ENCODE results near the gene WWOX.

The WWOX gene

DNA sequence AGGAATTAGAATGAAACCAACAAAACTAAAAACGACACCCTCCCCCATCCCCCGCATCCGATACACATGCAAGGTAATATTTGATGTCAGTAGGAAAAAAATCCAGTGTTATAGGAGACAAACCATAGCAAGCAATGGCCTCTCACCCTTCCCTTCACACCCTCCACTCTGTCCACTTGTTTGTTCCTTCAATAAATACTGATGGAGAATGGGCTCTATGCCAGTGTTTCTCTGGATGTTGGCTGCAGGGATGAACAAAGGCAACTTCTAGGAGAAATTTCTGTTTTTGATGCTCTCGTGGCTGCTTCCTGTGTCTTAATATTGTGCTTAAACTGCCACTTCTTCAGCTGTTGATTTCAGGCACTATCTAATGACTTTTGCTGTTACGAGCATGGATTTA lies 98.8 kb downstream of the WWOX start:
- DNase-seq: no peak

DNA sequence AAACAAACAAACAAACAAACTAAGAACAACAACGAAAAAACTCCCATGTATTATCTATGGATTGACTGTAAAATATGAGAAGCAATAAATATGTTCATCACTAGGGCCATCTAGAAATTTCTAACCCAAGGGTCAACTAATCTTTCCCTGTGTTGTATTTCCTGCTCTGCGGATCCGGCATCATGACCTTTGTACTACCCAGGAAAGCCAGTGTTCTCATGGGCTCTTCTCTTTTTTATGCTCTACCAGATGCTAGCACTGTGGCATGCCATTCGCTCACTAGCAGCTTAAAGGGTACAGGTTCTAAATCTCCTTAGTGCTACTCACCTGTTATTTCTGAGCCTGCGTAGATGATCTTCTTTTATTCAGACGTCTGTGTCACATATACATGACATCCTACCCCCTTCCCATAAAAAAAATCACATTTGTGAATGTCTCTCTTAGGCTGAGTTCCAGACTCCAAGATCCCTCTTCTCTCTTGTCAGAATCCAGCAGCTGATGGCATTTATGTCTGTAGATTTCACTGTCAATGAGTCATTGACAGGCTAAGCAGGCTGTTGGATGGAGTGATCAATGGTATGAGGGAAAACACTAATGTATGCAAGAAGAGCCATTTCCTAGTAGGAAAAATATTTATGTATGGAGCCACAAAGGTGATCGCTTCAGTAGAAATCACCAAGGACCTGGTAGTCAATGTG lies 100.0 kb downstream of the WWOX start:
- DNase-seq: no peak

DNA sequence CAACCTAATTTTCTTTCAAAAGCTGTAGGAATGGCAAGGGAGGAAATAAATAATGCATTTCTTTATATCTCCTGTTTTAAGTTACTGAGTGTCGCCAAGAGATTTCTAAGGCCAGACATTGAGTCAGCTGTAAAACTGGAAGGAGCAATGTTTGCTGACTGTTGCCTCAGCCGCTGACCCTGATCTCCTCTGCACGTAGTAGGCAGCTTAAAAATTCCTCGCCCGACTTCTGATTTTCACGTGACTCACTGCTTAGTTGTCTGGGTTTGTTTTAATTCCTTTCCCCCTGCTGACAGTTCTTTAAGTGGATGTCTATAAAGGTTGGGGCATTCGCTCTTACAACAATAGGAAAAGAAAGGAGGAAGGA lies 100.6 kb downstream of the WWOX start:
- no peak for DNase-seq

DNA sequence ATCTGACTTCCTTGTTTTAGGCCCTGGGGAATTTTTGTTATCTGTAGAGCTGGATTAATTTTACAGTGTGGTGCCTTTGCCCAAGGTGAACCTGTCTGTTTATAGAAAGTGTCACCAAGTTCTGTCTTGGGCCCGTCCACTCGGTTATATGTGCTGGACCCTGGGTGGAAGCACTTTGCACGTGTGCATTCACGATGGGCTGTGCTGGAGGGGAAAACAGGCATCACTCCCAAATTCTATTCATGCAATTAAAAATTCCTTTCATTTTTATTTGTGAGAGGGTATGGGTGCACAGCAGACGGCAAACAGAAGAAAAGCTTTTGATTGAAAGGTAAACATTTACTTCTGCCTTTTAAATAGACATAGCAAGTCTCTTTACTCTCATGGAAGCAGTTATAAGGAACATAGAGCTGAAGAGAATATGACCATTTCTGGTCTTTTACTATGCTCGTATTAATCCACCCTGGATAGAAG lies 101.2 kb downstream of the WWOX start:
- DNase-seq: no peak

DNA sequence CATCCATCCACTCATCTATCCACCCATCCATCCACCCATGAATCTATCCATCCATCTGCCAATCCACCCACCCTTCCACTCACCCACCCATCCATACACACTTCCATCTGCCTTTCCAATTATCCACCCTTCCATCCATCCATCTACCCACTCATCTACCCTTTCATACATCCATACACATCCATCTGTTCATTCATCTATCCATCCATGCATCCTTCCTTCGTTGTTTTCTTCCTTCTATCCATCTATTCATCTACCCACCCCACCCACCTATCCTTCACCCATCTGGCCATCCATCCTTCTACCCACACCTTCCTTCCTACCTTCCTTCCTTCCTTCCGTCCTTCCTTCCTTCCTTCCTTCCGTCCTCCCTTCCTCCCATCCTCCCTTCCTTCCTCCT lies 106.1 kb downstream of the WWOX start:
- DNase-seq: no peak

DNA sequence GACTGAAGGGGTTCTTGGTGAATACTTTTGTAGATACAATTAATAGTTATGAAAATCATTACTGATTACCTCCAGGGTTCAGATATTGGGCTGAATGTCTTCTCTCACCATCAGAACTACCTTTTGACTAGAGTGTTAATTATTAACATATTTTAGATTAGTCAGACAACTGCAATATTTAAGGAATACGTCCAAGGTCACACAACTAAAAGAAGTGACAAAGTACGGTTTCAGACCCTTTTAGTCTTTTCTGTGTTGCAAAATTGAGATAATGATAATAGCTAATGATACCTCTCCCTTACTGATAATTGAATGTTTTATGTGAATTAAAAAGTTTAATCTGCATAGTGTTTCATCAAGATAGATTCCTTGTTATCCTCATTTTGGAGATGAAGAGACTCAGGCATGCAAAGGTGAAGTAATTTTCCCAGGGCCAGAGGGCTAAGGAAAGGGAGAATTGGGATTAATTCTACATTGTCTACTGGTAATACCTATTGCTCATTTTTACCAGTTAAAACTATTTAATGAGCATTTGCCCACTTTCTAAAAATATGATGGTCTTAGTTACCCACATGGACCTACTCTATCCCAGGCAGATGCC lies 107.3 kb downstream of the WWOX start:
- DNase-seq: no peak

DNA sequence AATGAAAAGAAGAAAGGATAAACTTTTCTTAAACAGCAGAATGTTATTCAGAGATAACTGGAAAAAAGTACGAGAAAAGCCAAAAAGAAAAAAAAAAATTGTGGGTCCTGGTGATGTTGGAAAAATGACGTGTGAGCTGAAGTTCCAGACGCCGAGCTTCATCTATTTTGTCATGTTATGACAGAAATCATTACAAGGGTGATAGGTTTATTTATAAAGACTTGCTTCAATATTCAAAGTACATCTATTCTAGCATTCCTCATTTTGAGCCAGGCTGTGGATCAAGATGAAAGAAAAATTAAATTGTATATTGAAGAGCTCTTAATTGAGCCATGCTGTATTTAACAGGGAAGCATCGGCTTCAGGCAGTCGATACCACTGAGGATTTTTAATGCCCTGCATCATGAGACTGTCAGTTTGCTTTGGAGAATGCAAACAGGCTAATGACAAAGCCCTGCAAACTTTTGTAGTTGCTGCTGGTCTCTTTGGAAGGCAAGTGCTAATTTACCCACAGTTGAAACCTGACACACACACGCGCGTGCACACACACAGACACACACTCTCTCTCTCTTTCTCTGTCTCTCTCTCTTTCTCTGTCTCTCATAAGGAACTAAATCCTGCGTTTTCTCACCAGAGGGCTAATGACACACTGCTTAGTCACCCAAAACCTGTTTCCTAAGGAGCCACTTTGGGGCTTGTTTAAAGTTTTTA lies 110.7 kb downstream of the WWOX start:
- no peak for DNase-seq

DNA sequence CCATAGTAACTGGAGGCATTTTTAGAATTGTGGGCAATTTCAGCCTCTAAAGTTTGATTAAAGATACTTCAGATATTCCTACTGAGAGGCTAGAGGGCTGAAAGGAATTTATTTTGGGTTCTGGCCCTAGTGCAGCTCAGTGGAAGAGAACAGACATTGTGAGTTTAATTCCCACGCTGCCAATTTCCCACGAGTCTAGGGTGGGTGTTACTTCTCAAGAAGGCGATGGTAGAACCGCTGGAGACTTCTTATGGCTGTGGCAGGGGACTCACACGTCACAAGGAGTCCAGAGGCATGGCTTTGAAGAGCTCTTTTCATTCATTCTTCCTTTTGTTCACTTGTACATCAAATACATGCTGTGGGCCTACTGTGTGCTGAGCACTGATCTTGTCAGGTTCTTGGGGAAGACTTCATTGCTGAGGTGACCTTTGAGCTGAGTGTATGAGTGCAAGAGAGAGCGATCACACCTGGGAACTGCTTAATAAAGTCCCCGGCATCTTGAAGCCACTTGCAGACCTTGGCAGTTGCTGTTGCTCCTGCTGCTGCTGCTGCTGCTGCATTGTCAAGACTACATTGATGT lies 111.7 kb downstream of the WWOX start:
- DNase-seq: no peak

DNA sequence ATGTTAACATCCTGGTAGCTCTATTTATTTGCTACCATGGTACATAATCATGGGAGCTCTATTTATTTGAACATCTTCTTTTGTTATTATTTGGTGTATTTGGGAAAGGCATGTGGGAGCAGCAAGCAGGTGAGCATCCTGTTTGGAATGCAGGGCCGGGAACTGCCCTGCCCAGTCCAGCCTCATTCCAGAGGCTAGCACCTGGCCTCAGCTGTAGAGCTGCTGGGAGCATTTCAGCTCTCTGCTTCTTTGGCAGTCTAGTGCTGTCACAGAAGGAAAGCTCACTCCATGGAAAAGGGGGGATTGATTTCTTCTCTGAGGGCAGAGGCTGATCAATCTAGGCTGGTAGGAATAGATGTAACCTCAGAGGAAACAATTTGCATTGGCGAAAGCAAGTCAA lies 112.5 kb downstream of the WWOX start:
- DNase-seq: no peak

DNA sequence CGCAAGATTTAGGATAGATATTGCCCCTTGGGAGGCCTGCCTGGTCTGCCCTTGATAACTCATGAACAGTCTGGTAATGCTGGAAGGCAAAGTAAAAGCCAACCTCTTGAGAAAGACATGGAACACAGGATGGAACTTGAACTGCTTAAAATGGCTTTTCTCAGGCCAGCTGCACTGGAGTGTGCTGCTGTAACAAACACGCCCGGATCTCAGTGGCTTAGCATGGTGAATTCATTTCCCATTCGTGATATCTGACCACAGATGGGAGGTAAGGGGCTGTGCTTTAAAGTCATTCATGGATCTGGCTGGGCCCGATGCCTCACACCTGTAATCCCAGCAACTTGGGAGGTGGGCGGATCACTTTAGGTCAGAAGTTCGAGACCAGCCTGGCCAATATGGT lies 113.2 kb downstream of the WWOX start:
- no peak for DNase-seq

DNA sequence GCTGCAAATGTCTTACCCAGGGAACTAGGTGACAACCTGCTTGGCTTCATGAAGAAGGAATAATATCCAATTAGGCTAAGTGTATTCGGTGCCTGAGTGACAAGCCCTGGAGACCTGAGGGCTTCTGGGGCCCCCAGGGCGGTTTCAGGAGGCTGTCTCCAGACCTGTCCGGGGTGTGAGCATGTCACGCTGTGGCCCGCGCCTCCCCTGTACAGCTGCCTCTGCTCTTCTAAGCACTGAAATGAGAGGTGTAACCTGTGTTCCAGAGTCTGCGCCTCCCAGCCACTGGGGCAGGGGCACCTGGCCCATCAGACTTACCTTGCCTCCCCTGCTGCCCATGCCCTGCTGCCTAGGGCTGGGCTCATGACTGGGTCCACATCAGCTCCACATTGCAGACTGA lies 114.3 kb downstream of the WWOX start:
- DNase-seq: no peak

DNA sequence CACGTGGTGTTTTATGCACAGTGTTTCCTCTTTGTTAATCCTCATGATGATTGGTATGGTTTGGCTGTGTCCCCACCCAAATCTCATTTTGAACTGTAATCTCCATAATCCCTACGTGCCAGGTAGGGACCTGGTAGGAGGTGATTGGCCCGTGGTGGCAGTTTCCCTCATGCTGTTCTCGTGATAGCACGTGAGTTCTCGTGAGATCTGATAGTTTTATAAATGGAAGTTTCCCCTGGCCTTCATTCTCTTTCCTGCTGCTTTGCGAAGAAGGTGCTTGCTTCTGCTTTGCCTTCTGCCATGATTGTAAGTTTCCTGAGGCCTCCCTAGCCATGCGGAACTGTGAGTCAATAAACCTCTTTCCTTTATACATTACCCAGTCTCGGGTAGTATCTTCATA lies 115.8 kb downstream of the WWOX start:
- no peak for DNase-seq

DNA sequence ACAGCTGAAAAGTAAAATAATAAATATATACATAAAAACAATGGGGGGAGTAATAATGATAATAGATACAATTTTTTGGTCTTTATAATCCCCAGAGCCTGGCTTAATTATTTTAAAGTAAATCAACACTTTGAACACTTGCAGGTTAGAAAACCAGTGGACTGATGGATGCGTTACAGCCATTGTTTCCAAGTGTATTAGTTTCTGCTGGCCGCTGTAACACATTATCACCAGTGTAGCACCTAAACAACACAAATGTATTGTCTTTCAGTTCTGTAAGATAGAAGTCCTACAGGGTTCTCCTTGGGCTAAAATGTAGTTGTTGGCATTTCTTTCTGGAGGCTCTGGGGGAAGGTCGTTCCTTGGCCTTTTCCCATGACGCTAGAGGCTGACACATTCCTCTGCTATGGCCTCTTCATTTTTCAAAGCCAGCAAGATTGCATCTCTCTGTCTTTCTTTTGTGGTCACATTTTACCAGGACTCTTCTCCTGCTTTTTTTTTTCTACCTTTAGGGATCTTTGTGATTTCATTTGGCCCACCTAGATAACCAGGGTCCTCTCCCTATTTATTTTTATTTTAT lies 116.8 kb downstream of the WWOX start:
- DNase-seq: no peak

DNA sequence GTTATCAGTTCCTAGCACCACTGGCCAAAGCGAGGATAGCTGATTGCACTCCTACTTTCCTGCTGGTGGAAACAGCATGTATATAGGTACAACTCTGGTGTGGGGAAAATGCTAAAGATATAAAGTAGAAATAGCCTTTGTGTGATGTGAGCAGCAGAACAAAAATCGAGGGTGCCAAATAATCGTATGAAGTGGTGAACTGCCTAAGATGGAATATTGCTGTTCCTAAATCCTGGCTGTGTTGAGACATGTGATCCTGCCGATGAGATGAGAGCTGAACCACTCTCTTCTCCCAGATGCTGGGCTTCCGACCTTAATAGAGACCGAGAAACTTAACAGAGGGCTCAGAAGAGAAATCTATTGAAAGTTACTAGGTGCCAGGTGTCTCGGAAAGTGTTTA lies 117.8 kb downstream of the WWOX start:
- no peak for DNase-seq

DNA sequence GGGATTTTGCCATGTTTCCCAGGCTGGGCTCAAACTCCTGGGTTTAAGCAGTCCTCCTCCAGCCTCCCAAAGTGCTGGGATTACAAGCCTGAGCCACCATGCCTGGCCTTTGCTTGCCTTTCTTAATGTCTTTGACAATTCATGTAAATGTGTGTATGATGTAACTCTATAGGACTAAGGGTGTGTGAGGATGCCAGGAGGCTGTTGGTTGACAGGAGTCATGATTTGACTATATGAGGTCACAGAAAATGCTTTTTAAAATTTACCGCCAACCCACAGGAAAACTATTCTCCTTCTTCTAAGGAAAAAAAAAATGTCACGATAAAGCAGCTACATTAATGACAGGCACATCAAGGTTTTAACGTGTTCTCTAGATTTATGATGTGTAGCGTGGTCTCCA lies 118.8 kb downstream of the WWOX start:
- no peak for DNase-seq

DNA sequence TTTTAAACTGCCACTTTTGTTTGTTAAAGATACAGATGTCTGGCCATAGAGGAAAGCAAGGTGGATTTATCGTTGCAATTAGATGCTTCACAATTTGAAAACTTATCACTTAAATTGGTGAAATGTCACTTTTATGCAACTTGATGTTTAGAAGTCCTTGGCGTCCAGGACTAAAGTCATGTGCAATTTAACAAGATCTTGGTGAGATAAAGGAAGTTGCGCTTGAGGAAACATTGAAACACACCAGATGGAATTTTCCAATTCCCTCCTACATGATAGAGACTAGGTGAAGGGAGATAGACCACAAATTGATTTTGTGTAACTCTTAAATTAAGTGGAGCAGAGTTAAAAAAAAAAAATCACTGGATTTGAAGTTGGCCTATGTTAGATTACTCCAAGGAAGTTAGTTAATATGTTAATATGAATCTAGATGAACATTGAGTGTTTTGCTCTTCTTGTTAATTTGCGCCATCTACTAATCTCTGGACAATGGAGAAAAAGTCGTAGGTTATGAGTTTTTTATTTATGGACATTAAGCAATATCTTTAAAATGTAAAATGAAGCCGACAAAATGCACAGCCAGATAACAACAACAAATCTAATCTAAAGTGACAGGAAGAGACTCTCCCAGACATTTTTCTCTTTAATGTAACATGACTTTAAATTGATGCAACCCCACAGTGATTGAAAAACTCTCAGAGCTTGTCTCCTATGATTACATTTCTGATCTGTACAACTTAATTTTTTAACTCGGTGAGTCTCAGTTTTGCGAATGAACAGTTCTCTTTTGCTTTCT lies 119.6 kb downstream of the WWOX start:
- DNase-seq: no peak

DNA sequence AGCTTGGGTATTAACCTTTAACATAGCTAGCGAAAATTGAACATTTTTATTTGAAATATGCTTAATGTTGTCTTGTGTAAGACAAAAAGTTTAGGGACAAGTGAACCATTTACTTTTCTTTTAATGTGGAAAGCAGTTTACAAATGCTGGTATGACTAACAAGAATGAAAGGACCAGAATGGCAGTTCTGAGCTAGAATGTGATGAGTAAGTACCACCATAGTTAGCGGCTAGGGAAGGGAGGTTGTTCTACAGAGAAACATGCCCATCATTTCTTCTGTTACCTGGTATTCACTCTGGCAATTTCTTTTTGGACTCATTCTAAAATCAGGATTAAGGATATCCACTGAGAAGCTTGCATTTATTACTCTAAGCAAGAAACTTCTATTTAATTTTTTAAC lies 121.1 kb downstream of the WWOX start:
- DNase-seq: no peak

DNA sequence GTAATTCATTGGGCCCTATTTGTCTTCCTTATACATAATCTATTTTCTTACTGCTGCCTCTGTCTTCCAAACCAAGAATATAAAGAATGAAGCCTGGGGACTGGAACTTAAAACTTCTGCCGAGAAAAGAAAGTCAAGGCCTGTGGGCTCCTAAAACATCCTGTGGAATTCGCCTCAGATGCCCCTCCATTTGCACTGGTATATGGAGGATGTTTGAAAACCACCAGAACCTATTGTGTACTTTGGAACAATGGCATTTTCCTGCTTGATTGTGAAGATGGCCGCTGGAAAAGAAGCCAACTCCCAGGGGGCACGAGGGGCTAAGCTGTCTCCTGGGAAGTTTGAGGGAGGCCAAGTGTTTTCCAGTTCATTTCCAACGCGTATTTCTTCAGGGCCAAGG lies 122.4 kb downstream of the WWOX start:
- DNase-seq: no peak

DNA sequence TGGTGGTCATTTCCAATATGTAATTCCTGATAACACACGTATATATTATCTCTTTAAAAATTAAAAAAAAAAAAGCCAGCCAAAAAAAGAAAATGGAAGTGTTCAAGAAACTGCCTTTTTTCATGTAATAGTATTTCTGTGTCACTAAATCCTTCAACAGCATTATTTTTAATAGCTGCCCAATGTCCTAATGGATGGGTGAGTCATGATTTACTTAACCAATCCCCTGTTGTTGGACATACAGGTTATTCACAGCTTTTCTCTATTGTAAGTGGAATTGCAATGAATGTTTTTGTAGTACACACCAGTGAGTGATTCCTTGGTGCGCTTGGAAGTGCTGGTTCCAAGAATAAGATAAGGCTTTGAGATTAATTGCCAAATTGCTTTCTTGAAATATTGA lies 124.9 kb downstream of the WWOX start:
- no peak for DNase-seq

DNA sequence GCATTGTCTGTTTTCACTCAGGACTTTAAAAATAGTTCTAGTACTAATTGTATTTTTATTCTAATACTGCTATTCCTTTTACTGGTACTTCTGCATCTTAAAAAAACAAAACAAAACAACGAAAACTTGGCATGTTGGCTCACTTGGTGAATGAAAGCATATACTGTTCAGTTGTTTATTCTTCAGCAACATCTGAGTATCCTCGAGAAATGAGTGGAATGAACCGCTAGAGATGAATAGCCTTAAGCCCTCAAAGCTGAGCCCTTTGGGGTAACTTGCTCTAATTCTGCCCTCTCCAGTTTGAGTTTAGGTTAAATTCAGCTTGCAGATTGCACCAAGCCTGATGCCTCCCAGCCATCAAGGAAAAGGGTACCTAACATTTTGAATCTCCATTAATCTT lies 126.5 kb downstream of the WWOX start:
- no peak for DNase-seq

DNA sequence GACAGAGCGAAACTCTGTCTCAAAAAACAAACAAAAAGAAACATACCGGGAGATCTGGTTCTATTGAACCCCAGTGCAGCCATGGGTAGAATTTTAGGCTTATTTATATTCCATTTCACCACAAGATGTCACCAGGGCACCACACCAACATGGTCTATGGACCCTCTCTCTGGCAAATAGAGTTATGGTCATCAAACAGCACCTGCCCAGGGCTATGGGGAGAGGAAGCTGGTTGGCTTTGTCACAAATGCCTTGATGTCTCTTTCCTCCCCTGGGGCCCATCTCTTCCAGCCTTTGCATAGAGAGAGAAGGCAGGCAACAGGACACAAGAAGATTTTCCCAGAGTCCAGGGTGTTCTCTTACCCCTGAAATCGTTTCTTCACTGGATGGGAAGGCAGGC lies 128.4 kb downstream of the WWOX start:
- no peak for DNase-seq

DNA sequence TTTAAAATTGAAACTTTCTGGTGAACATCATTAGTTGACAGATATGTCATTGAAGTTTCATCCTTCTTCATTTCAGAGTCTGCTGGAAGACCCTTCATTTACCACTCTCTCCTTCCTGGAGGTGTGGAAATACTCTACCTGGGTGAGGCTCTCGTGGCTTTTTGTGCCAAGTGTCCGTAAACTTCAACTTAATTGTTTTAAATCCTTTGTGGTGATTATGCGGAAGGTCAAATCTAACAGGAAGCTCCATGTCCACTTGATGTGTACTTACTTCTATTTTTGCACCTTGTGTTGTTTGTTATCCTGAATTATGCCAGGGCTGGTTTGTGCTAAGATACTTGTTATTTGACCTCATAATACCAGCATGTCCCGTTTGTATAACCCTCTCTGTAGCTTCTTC lies 129.2 kb downstream of the WWOX start:
- no peak for DNase-seq

DNA sequence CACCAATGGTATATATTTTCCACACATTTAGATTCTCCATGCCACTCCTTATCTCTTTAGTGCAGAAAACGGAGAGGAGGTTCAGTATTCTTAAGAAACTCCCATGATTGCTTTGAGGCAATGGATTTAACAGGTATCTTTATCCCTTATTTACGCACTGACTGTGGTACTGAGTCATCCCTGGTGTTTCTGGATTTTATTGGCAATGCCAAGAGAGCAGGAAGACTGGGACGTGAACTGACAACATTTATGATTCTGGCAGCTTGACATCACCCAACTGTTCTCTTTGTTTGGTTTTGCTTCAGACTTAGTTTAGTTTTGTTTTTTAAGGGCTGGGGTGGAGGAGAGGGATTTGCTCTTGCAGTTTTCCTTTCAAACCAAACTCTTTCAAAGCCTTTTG lies 131.4 kb downstream of the WWOX start:
- no peak for DNase-seq

All from inflammatory macrophage treated with lipopolysaccharide for 1 hour (primary cell).